A549 (cell line): ENCODE results near the gene BEX4.

Experiments used
- BHLHE40 ChIP-seq: IDR thresholded peaks from 2 replicates; pipeline ENCODE4 v1.6.1; 2012; ENCODE audit warnings: low read depth, low read length, inconsistent platforms
- CHD4 ChIP-seq: fragments of 200-600 bp; sonication (generic); IDR thresholded peaks from 2 replicates; pipeline ENCODE4 v1.6.1; 2016; ENCODE audit warnings: antibody characterized with exemption, mild to moderate bottlenecking, borderline replicate concordance
- ELK1 ChIP-seq: fragments of 150-350 bp; IDR thresholded peaks from 2 replicates; pipeline ENCODE4 v1.6.1; 2014; ENCODE audit warnings: low read depth, mild to moderate bottlenecking, low read length
- EP300 ChIP-seq, 2 experiments: fragments of >200 bp; sonication (Bioruptor Twin); formaldehyde crosslinking; IDR thresholded peaks; 2 replicates in 1 of 2; 3 replicates in 1 of 2; pipeline ENCODE4 v1.6.1; 2016 to 2017
- MAX ChIP-seq: IDR thresholded peaks from 2 replicates; pipeline ENCODE4 v1.6.1; 2012
- MYC ChIP-seq: IDR thresholded peaks from 2 replicates; pipeline ENCODE4 v1.6.1; 2012; ENCODE audit warnings: mild to moderate bottlenecking, inconsistent platforms, low read length, improper control_type of control experiment, borderline replicate concordance
- POLR2A ChIP-seq: IDR thresholded peaks from 2 replicates; pipeline ENCODE4 v1.6.1; 2012; ENCODE audit warnings: mild to moderate bottlenecking, low read length
- SREBF2 ChIP-seq: fragments of 450-650 bp; IDR thresholded peaks from 2 replicates; pipeline ENCODE4 v1.6.1; 2014; ENCODE audit warnings: mild to moderate bottlenecking, moderate library complexity
- TF ChIP-seq, protein P1 (sequence below): fragments of >200 bp; sonication (Bioruptor Twin); formaldehyde crosslinking; IDR thresholded peaks from 3 replicates; pipeline ENCODE4 v1.5.1; 2016

DNA sequence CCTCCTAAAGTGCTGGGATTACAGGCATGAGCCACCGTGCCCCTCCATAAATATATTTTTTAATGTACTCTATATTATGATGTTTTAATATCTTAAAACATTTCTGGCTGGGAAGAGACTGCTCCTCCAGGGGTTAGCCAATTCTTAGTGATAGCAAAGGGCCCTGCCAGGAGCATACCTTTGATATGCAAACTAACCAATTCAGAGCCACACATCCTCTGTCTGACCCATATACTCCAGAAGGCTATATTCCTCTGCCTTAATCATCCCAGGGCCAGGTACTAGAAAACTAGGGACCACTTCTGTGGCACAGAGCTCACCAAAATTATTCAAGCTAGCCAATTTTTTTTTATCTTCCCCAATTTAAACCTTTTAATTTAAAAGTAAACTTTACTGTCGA is 43.6 kb upstream of the BEX4 start:
- TF ChIP-seq EP300 (IDR thresholded peaks at IDR 0.05) (no peak), ELK1 (no peak), SREBF2 (no peak), MAX (no peak), POLR2A (no peak), CHD4 (no peak), MYC (no peak), BHLHE40 (no peak)
- TF ChIP-seq, protein P1, sequence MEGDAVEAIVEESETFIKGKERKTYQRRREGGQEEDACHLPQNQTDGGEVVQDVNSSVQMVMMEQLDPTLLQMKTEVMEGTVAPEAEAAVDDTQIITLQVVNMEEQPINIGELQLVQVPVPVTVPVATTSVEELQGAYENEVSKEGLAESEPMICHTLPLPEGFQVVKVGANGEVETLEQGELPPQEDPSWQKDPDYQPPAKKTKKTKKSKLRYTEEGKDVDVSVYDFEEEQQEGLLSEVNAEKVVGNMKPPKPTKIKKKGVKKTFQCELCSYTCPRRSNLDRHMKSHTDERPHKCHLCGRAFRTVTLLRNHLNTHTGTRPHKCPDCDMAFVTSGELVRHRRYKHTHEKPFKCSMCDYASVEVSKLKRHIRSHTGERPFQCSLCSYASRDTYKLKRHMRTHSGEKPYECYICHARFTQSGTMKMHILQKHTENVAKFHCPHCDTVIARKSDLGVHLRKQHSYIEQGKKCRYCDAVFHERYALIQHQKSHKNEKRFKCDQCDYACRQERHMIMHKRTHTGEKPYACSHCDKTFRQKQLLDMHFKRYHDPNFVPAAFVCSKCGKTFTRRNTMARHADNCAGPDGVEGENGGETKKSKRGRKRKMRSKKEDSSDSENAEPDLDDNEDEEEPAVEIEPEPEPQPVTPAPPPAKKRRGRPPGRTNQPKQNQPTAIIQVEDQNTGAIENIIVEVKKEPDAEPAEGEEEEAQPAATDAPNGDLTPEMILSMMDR = no peak
